Renal cortical epithelial cell (primary cell): ENCODE data around the gene NAPSA. TPM values are rescaled to one million over a fixed set of nuclear protein-coding genes. Genes with fewer than 3 reads are reported as not detected.

ENCODE experiments used
- DNase-seq: peaks from one replicate; pipeline ENCODE4 v3.0.0-alpha.2; 2011; ENCODE audit warnings: low read depth
- total RNA-seq: library from RNA; depleted of rRNA; stranded (reverse); fragments of >200 nt; gene quantifications from 2 replicates; pipeline ENCODE4 v1.2.3, GENCODE V29; 2014

The NAPSA gene
- total RNA-seq, 1 donor from 2014 or later, result 15.2 TPM

DNA sequence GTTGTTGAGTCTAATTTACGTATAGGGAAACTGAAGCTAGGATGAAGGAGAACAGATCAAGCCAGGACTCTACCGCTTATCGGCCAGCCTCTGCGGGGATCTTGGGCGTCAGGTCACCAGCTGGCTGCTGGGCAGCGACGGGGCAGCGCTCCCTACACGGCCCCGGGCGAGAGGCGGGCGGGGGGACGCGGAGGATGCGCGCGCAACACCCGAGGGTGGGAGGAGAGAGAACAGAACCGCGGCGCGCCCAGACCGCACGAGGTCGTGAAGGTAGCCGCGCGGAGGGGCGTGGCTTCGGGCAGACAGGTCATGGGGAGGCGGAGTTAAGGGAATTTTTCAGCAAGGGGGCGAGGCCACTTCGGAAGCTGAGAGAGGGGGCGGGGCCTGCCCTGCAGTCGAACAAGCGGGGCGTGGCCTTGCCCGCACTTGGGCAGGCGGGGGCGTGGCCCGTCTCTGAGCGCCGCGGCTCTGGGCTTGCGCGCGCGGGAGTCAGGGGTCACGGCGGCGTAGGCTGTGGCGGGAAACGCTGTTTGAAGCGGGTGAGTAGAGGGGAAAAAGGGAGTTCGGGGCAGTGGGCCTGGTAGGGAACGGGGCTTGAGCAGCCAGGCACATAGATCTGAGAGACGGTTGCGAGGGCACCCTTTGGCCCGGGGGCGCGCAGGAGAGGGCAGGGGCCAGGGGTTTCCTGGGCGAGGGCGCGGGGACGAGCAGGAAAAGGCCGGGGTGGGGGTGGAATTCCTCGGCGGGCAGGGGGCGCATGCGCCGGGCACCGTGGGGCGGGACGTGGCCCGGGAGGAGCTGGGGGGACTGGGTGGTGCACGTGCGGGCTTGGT, 18.6 kb upstream of the NAPSA start, which contains the start of gene POLD1:
Gene POLD1 (plus strand): TSS at position 496 of the 833 bp plus-strand sequence. CDS start 14,505 bp downstream, outside the sequence.
- peak; percentile 91 for DNase-seq

- DNase-seq, result no peak
These were observed 17.8 kb upstream of the NAPSA start for GRCh38 chr19:50383001-50383851.

DNA sequence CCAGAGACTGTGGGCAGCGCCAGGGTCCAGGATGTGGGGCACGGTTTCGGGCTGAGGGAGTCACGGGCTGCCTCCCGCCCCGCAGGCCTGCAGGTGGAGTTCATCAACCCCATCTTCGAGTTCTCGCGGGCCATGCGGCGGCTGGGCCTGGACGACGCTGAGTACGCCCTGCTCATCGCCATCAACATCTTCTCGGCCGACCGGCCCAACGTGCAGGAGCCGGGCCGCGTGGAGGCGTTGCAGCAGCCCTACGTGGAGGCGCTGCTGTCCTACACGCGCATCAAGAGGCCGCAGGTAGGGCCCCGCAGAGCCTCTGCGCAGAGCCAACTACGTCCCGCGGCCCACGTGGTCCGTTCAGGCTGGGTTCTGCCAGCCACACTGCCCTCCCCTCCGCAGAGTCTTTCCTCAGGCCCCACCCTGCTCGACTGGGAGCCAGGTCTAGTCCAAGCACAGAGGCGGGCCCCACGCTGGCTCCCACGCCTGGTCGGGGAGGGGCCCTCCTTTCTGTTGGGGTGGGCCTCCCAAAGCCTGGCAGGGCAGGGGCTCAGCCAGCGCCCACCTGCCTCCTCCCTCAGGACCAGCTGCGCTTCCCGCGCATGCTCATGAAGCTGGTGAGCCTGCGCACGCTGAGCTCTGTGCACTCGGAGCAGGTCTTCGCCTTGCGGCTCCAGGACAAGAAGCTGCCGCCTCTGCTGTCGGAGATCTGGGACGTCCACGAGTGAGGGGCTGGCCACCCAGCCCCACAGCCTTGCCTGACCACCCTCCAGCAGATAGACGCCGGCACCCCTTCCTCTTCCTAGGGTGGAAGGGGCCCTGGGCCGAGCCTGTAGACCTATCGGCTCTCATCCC, 16.7 kb upstream of the NAPSA start:
- DNase-seq, result no peak

- no peak for DNase-seq
These were observed 15.3 kb upstream of the NAPSA start for GRCh38 chr19:50380751-50381151.

GRCh38 chr19:50380137-50380536, 14.7 kb upstream of the NAPSA start:
- no peak for DNase-seq

DNA sequence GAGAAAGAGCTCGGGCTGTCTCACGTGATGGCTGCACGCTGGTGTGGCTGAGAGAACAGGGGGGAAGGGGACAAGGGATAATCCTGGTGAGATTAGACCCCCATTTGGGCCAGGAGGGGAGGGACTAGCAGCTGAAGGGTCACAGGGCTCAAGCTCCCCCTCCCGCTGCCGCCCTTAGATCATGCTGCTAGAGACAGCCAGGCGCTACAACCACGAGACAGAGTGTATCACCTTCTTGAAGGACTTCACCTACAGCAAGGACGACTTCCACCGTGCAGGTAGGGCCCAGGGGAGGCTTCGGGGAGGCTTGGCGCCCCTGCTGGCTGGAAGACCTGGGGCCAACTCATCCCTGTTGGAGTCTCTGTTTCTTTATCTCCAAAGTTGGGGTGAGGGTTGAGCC, 14.2 kb upstream of the NAPSA start:
- no peak for DNase-seq

GRCh38 chr19:50378863-50379236, 13.4 kb upstream of the NAPSA start:
- no peak for DNase-seq

GRCh38 chr19:50378169-50378862, 12.9 kb upstream of the NAPSA start:
- no peak for DNase-seq

DNA sequence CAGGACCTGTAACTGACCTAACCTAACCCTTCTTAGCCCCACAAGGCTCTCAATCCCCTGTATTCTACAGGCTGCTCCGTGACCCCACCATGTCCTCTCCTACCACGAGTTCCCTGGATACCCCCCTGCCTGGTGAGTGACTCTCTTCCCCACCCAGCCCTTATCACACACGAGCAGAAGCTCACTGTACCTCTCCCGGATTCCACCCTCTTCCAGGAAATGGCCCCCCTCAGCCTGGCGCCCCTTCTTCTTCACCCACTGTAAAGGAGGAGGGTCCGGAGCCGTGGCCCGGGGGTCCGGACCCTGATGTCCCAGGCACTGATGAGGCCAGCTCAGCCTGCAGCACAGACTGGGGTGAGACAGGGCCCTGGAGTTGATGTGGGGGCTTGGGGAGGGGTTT, 12.1 kb upstream of the NAPSA start:
- DNase-seq, result no peak

DNA sequence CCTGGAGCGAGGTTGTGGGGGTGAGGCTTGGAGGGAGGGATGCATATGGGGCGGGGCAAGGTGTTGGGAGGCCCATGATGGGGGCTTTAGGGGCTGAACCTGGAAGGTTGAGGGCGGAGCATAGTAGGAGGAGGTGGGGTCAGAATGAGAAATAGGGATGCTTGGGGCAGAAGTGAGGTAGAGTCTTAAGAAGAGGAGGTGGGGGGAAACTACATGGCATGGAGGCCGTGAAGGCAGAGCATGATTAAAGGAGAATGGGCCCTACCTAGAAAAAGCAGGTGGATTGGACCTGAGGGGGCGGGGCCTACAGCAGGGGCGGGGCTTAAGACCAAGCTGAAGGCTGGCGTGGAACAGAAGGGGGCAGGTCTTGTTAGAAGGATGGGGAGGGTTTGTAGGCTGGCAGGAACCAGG, 11.6 kb upstream of the NAPSA start:
- DNase-seq, result no peak

DNA sequence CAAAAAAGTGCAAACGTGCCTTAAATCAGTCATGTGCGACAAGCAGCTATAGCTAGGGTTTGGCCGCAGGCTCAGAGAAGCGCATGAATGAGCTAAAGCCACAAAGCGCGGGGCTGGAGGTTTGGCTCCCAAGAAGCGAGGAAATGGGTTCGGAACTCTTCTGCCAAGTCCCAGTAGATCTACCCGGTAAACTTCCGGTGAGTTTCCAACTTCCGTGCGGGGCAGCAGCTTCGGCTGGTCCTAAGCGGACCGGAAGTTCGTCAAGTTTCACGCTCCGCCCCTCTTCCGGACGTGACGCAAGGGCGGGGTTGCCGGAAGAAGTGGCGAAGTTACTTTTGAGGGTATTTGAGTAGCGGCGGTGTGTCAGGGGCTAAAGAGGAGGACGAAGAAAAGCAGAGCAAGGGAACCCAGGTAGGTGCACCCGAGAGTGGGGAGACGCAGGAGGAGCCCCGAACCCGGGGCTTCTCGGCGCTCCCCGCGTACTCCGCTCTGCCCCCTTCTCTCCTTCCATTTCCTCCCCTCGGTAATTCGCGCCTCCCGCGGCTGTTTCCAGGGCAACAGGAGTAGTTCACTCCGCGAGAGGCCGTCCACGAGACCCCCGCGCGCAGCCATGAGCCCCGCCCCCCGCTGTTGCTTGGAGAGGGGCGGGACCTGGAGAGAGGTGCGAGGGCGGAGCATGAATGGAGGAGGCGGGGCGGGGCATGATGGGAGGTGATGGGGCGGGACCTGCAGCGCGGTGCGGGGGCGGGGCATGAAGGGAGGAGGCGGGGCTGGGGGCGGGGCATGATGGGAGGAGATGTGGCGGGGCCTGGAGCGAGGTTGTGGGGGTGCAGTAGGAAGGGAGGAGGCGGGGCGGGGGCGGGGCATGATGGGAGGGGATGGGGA, 11.0 kb upstream of the NAPSA start, which contains the start of gene NR1H2:
Gene NR1H2 (plus strand): TSS at position 292 of the 885 bp plus-strand sequence. CDS start 1,149 bp downstream, outside the sequence.
- DNase-seq, result peak; percentile 93

GRCh38 chr19:50371914-50372475, 6.6 kb upstream of the NAPSA start:
- DNase-seq, result peak; percentile 32

GRCh38 chr19:50368649-50369570, 3.5 kb upstream of the NAPSA start:
- DNase-seq, result peak; percentile 81

DNA sequence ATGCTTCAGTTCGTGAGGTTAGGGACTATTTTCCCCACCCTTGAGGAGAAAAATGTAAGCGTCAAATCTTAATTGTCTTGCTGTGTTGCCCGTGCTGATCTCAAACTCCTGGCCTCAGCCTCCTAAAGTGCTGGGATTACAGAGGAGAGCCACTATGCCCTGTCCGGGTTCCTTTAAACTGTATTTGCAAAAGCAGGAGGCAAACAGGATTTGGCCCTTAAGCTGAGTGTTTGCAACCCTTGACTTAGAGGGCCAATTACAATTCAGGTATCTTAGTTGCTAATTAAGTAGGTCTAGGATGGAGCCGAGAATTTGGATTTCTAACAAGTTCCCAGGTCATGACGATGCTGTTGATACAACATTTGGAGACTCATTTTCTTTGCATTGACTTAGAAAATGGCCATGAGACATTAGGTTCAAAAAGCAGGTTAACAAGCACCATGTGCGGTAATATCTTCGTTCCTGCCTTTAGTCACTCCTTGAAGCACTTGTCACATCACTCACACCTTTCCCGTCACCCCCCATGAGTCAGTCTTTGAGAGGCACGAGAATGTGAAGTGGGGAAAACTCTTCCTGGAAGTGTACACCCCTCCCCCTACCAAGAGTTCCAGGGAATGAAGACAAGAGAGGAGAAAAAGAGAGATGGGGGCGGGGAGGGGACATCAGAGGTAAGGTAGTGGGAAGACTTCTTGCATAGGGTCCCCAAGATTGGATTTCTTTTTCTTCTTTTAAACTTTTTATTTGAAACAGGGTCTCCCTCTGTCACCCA, 2.6 kb downstream of the NAPSA start:
- no peak for DNase-seq

- DNase-seq, result no peak
These were observed 3.4 kb downstream of the NAPSA start for GRCh38 chr19:50362030-50362412.

DNA sequence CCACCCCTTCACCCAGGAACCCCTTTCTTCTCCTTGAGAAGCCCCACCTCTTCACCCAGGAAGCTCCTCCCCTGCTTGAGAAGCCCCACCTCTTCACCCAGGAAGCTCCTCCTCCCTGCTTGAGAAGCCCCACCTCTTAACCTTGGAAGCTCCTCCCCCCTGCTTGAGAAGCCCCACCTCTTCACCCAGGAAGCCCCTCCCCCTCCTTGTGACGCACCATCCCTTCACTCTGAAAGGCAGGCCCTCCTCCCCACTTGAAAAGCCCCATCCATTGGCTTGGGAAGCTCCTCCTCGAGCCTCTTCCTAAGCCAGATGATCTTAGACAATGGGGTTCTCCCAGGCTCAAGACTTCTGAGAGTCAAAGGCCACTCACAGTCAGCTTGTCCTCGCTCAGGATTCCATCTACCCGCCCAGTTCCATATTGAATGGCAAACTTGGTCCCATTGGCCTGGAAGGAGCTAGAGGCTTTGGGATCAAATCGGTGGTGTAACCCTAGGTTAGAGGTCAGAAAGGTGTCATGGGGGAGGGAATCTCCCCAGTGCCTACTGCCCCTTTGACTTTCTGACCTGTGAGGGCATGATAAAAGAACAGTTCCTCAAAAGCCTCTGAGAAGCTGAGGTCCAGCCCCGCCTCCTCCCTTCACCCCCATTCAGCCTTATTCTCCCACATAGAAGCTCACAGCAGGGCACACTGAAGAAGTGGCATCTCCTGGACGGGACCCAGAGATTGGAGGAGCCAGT, 4.0 kb downstream of the NAPSA start:
- DNase-seq, result no peak

DNA sequence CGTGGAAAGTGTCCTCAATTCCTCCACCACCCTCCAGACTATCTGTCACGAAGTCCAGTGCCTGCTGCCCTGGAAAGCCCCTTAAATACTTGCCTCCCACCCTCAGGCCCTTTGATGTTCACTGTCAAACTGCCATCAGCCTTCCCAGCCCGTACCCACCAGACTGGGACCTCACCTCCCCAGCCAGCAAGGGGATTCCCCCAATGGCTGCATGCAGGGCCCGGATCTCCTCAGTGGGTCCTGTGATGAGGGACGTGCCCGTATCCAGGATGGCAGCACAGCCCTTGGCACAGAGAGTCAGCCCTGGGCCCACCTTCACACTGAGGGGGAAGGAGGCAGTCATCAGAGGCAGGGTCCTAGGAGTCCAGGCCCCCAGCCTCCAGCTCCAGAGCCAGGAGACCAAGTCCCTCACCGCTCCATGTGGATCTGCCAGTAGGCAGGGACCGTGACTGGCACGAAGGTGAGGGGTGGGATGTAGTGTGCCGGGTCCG, 6.1 kb downstream of the NAPSA start:
- DNase-seq, result no peak
